ENCODE data around the gene TEX38. TPM values are rescaled to one million over a fixed set of nuclear protein-coding genes. Genes with fewer than 3 reads are reported as not detected.

Gene TEX38
- total RNA-seq (2014; rRNA removed; shearing (Covaris generic)) (not detected in 2 replicates), polyA plus RNA-seq (2016; fragmentation: Nextera tagmentation; extraction: Ambion mirVana) (0.34 TPM in 1 of 2 replicates, not detected in the other)

DNA sequence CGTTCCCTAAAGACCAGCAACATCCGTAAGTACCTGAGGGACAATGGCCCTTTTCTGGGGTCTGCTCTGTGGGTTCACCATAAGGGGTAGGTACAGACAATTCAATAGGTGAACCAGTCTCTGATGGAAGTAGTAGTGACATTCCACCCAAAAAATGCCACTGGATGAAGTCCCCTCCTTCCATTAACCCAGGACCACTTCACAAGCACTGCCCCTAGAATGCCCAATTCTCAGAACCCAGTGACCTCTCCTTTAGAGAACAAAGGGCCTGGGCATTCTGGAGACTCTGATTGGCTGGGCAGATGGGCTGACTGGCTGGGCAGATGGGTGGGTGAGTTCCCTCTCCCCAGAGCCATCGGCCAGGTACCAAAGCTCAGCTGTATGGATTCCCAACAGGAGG is at the start of gene TEX38:
Gene TEX38 (plus strand): TSS at position 301 of the 400 bp plus-strand sequence. CDS start 81 bp downstream, at position 382.
- no peaks in the 10 kb centered on the region; the same call in 1 of the 2 replicates for H3K36me3 ChIP-seq (ENCODE audit: low read depth)
- no peaks in the 10 kb centered on the region for H3K9me3 ChIP-seq (ENCODE audit: low read depth)
- H3K27me3 ChIP-seq (replicated peaks; ENCODE audit: insufficient read depth) = no peaks in the 10 kb centered on the region
- H3K79me2 ChIP-seq (ENCODE audit: insufficient read depth) = peaks cover 12% of the 10 kb centered on the region
- H3K4me2 ChIP-seq (ENCODE audit: unreplicated experiment) = no peak within 1 kb of the TSS
- no peak within 1 kb of the TSS for H3K4me3 ChIP-seq
- no peaks in the 10 kb centered on the region for H3K9me2 ChIP-seq (ENCODE audit: insufficient read depth)
- no peak within 1 kb of the TSS for H2AFZ ChIP-seq
- H3K9ac ChIP-seq = no peak within 1 kb of the TSS
- no peak within 1 kb of the TSS for H3K27ac ChIP-seq
- H4K20me1 ChIP-seq (ENCODE audit: insufficient read depth) = no peaks in the 10 kb centered on the region
- TF ChIP-seq EZH2 (IDR thresholded peaks at IDR 0.05; ENCODE audit: insufficient read depth, poor library complexity, severe bottlenecking) (no peak), EZH2phosphoT487 (IDR thresholded peaks at IDR 0.05; ENCODE audit: insufficient read depth, low read depth) (no peak)
- 94 to 99% methylated on average over 3 of the region's 3 CpGs for WGBS, 2 experiments (ENCODE audit: low coverage in 1 of 2, low lambda C conversion rate in 2 of 2, missing lambda C conversion rate in 2 of 2)
- H3K4me1 ChIP-seq (ENCODE audit: insufficient read depth) = peaks cover 9% of the 10 kb centered on the region
- H3F3A ChIP-seq (ENCODE audit: insufficient read depth) = peaks cover 17% of the 10 kb centered on the region; the same call in 1 of the 2 replicates
- in situ Hi-C loops (cut with MboI) = no loop called here
- DNase-seq = no peak

DNA sequence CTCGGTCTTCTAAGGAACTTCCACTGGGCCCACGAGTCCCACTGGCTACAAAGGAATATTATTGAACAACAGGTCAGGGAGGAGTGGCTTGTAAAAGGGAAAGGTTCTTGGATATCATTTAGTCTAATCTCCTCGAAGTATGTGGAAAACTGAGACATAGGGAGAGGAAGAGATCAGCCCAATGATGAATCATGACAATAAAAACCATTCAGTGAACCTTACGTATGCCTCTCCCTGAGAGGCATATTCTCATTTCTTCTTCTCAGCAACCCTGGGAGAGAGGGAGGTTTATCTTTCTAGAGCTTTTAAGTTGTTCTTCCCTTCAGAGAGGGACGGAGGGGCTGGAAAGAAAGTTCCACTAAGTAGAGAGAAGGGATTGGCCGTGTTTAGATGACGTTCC is 49.7 kb upstream of the TEX38 start:
- peak overlapping the region; percentile 90 for H2AFZ ChIP-seq
- H3K27ac ChIP-seq = peak overlapping the region; percentile 76
- H3K4me3 ChIP-seq = peak overlapping the region; percentile 36
- WGBS, 2 experiments (ENCODE audit: low coverage in 1 of 2, low lambda C conversion rate in 2 of 2, missing lambda C conversion rate in 2 of 2) = 5 to 8% methylated on average over 7 of the region's 7 CpGs
- H4K20me1 ChIP-seq (ENCODE audit: insufficient read depth) = no peaks in the 10 kb centered on the region
- peak overlapping the region; percentile 46; the same call in 1 of the 2 replicates for H3K9ac ChIP-seq
- DNase-seq = peak; percentile 69
- H3K79me2 ChIP-seq (ENCODE audit: insufficient read depth) = no peaks in the 10 kb centered on the region
- H3K9me3 ChIP-seq (ENCODE audit: low read depth) = no peaks in the 10 kb centered on the region
- H3K27me3 ChIP-seq (replicated peaks; ENCODE audit: insufficient read depth) = no peaks in the 10 kb centered on the region
- peak overlapping the region; percentile 74 for H3K4me2 ChIP-seq (ENCODE audit: unreplicated experiment)
- TF ChIP-seq EZH2phosphoT487 (IDR thresholded peaks at IDR 0.05; ENCODE audit: insufficient read depth, low read depth) = no peak
- TF ChIP-seq EZH2 (IDR thresholded peaks at IDR 0.05; ENCODE audit: insufficient read depth, poor library complexity, severe bottlenecking) = no peak
- no peaks in the 10 kb centered on the region for H3K36me3 ChIP-seq (ENCODE audit: low read depth)
- H3F3A ChIP-seq (ENCODE audit: insufficient read depth) = peaks cover 26% of the 10 kb centered on the region
- H3K9me2 ChIP-seq (ENCODE audit: insufficient read depth) = no peaks in the 10 kb centered on the region
- H3K4me1 ChIP-seq (ENCODE audit: insufficient read depth) = peaks cover 15% of the 10 kb centered on the region
- in situ Hi-C loops (cut with MboI) = no loop called here

DNA sequence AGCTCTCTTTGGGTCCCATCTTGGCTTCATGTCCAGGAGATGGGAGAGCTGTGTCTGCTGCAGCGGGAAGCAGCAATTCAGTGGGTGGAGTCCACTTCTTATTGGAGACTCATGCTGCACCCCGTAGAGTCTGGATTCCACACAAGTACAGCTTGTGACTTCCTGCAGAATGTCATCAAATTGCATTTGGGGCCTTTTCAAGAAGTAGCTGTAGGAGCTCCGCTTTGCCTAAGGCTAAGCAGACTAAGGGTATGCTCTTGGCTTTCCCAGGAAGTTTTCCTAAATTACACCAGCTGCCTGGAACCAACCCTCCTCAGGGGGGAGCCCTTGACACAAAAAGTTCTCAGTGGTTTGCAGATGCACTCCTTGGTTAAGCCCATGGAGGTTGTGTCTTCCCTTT is 49.3 kb upstream of the TEX38 start:
- Histone ChIP-seq H4K20me1 (ENCODE audit: insufficient read depth) (no peaks in the 10 kb centered on the region), H3K4me1 (ENCODE audit: insufficient read depth) (peaks cover 15% of the 10 kb centered on the region), H3F3A (ENCODE audit: insufficient read depth) (peaks cover 26% of the 10 kb centered on the region), H3K9ac (peak overlapping the region; percentile 46; the same call in 1 of the 2 replicates), H3K4me2 (ENCODE audit: unreplicated experiment) (peak overlapping the region; percentile 74), H2AFZ (peak overlapping the region; percentile 90), H3K36me3 (ENCODE audit: low read depth) (no peaks in the 10 kb centered on the region), H3K4me3 (peak overlapping the region; percentile 36), H3K9me3 (ENCODE audit: low read depth) (no peaks in the 10 kb centered on the region), H3K27me3 (replicated peaks; ENCODE audit: insufficient read depth) (no peaks in the 10 kb centered on the region), H3K27ac (peak overlapping the region; percentile 76), H3K9me2 (ENCODE audit: insufficient read depth) (no peaks in the 10 kb centered on the region), H3K79me2 (ENCODE audit: insufficient read depth) (no peaks in the 10 kb centered on the region)
- whole genome bisulfite sequencing, 2 experiments (ENCODE audit: low coverage in 1 of 2, low lambda C conversion rate in 2 of 2, missing lambda C conversion rate in 2 of 2) = 0 to 8% methylated on average over 3 of the region's 3 CpGs
- TF ChIP-seq EZH2phosphoT487 (IDR thresholded peaks at IDR 0.05; ENCODE audit: insufficient read depth, low read depth) (no peak), EZH2 (IDR thresholded peaks at IDR 0.05; ENCODE audit: insufficient read depth, poor library complexity, severe bottlenecking) (no peak)
- in situ Hi-C loops (cut with MboI) = no loop called here
- DNase-seq = peak; percentile 73

DNA sequence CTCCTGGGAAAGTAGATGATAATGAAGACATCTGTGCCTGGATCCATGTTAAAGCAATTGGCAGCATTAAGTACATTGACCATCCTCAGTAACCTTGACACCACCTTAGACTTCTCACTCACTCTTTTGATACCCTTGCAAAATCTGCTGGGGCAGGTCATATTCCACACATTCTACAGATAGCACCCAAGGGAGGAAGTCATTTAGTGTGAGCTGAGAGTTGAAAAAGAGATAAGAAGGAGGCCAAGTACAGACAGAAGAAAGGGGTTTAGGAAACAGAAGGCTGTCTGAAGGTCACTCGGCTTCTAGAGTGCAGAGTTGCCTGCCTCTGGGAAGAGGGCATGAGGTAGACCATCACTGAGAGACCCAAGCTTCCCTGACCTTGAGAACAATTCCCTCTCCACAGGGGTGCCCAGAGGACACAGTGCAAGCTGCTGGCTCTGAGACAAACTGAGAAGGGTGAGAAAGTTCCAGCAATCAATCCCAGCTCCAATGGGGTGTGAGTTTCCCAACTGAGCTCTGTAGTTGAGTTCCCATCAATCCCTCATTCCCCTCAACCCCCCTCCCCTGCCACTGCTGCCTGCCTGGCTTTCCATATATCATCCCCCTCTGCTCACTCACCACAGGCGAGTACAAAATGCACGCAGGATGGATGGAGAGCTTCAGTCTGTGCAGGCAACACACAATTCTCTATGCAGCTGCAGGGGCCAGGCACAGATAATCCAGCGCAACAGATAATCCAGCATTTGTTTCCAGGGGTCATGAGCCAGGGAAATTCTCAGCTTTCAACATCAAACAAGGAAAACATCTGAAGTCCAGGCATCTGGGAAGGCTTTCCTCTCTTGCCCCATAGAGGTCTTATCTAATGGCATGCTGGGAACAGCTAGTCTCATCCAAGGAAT is 47.7 kb upstream of the TEX38 start:
- Histone ChIP-seq H3K4me1 (ENCODE audit: insufficient read depth) (peaks cover 15% of the 10 kb centered on the region), H3K36me3 (ENCODE audit: low read depth) (no peaks in the 10 kb centered on the region), H3K79me2 (ENCODE audit: insufficient read depth) (no peaks in the 10 kb centered on the region), H3K9me3 (ENCODE audit: low read depth) (no peaks in the 10 kb centered on the region), H3K4me2 (ENCODE audit: unreplicated experiment) (no peak overlapping the region), H3K4me3 (no peak overlapping the region), H3K9me2 (ENCODE audit: insufficient read depth) (no peaks in the 10 kb centered on the region), H3K27me3 (replicated peaks; ENCODE audit: insufficient read depth) (no peaks in the 10 kb centered on the region), H4K20me1 (ENCODE audit: insufficient read depth) (no peaks in the 10 kb centered on the region), H3K27ac (no peak overlapping the region), H2AFZ (no peak overlapping the region), H3K9ac (no peak overlapping the region), H3F3A (ENCODE audit: insufficient read depth) (peaks cover 26% of the 10 kb centered on the region)
- in situ Hi-C loops (cut with MboI) = no loop called here
- no peak for DNase-seq
- no peak for TF ChIP-seq EZH2 (IDR thresholded peaks at IDR 0.05; ENCODE audit: insufficient read depth, poor library complexity, severe bottlenecking)
- no peak for TF ChIP-seq EZH2phosphoT487 (IDR thresholded peaks at IDR 0.05; ENCODE audit: insufficient read depth, low read depth)
- 81 to 85% methylated on average over 4 of the region's 4 CpGs for WGBS, 2 experiments (ENCODE audit: low coverage in 1 of 2, low lambda C conversion rate in 2 of 2, missing lambda C conversion rate in 2 of 2)
